Fibroblast of villous mesenchyme (primary cell): ENCODE results near the gene FRMD1. TPM values are rescaled to one million over a fixed set of nuclear protein-coding genes. Genes with fewer than 3 reads are reported as not detected.

ENCODE experiments used
- DNase-seq: peaks from one replicate; pipeline ENCODE4 v3.0.0-alpha.2; 2010; ENCODE audit warnings: low read depth
- H3K4me3 ChIP-seq: 2 replicates; pipeline ENCODE4 v1.5.1; 2011; ENCODE audit warnings: low read depth, mild to moderate bottlenecking, low read length
- CTCF ChIP-seq: IDR thresholded peaks from 2 replicates; pipeline ENCODE4 v1.5.1; 2012; ENCODE audit warnings: low read depth, mild to moderate bottlenecking, low read length; ENCODE audit not compliant: insufficient read depth
- total RNA-seq: library from RNA; depleted of rRNA; stranded (reverse); fragments of >200 nt; gene quantifications from 2 replicates; pipeline ENCODE4 v1.2.3, GENCODE V29; 2012

FRMD1 gene
- total RNA-seq, 1 donor = not detected

GRCh38 chr6:168072730-168073129, 6.3 kb downstream of the FRMD1 start:
- no peak for TF ChIP-seq CTCF
- no peak for DNase-seq

GRCh38 chr6:168072261-168072660, 6.8 kb downstream of the FRMD1 start:
- H3K4me3 ChIP-seq = no peak overlapping the region
- no peak for DNase-seq
- no peak for TF ChIP-seq CTCF

More at GRCh38 chr6:168072730-168073129, 6.3 kb downstream of the FRMD1 start:
- no peak overlapping the region for H3K4me3 ChIP-seq

- no peak overlapping the region for H3K4me3 ChIP-seq
- TF ChIP-seq CTCF = no peak
- no peak for DNase-seq
These were observed 7.4 kb downstream of the FRMD1 start for GRCh38 chr6:168071620-168072019.

DNA sequence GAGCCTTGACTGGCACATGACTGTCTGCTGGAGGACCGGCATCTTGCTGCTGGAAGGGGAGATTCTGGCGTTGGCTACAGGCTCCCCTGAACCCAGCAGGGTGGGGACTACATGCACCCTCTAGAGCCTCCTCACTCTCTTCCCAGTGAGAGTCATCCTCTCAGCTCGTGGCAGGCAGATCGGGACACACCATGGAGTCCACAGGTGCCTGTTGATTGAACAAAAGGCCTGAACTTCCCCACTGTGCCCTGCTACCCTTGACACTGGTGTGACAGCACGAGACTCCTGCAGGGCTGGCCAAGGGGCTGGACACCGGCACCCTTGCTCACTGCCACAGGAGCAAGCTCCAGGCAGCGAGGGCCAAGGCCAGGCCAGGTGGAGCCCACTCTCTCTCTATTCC, 8.2 kb downstream of the FRMD1 start:
- no peak for DNase-seq
- H3K4me3 ChIP-seq = no peak overlapping the region
- no peak for TF ChIP-seq CTCF

- no peak for TF ChIP-seq CTCF
- H3K4me3 ChIP-seq = no peak overlapping the region
- no peak for DNase-seq
These were observed 11.8 kb downstream of the FRMD1 start for GRCh38 chr6:168067081-168067759.

DNA sequence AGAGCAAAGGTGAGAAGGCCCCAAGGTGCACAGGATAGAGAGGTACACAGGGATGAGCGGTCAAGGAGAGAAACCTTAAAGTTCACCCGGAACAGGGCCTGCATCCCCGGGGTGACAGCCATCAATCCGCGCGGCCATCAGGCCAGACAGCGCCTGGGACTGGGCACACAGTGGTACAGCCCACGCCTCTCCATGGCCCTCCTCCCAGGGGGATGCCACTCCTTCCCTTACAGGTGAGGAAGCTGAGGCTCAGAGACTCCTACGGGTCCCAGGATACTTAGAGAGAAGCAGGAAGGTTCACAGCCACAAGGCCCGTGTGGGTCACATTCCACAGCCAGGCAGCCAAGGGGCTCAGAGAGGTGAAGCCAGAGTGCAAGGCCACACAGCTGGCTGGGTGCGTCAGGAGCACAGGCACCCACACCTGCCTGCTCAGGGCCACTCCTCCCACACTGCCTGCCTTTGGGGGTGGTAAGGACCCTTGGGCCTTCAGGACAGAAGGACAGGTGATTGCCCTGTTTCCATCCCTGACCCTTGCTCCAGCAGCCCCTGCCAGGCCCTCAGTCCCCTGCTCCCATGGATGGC, 14.7 kb downstream of the FRMD1 start:
- TF ChIP-seq CTCF = no peak
- no peak overlapping the region for H3K4me3 ChIP-seq
- DNase-seq = no peak
